Esophagus muscularis mucosa (tissue), 4 donors: Measurements from ENCODE around the gene EHMT2. TPM values are rescaled to one million over a fixed set of nuclear protein-coding genes. Genes with fewer than 3 reads are reported as not detected.
"Not testable (repeated sequence)": the region's sequence is repeated elsewhere in the genome, so short reads cannot be mapped to it uniquely, and the experiment has no call there.

Experiments used
- DNase-seq: peaks from one replicate; pipeline ENCODE4 v3.0.0-alpha.2; 2017; ENCODE audit errors: extremely low spot score
- H3K27ac ChIP-seq, 4 donors: fragments of 200-600 bp; sonication (generic); replicated peaks in 1 of 4; 1 replicate in 3 of 4; 2 replicates in 1 of 4; pipeline ENCODE4 v1.5.1; 2016 to 2019; ENCODE audit warnings: mild to moderate bottlenecking in 1 of 4
- H3K27me3 ChIP-seq, 4 donors: fragments of 200-600 bp; sonication (generic); one replicate each; pipeline versions ENCODE4 v1.5.1 to v1.6.0; 2016 to 2019
- H3K36me3 ChIP-seq, 4 donors: fragments of 200-600 bp; sonication (generic); one replicate each; pipeline ENCODE4 v1.5.1; 2016 to 2019
- H3K4me1 ChIP-seq, 4 donors: fragments of 200-600 bp; sonication (generic); one replicate each; pipeline ENCODE4 v1.5.1; 2016 to 2019
- H3K4me3 ChIP-seq, 4 donors: fragments of 200-600 bp; sonication (generic); 1 replicate in 2 of 4; 2 replicates in 2 of 4; pipeline ENCODE4 v1.5.1; 2016 to 2019; ENCODE audit warnings: mild to moderate bottlenecking in 4 of 4, moderate library complexity in 1 of 4
- H3K9me3 ChIP-seq, 4 donors: fragments of 200-600 bp; sonication (generic); 1 replicate in 3 of 4; 2 replicates in 1 of 4; pipeline ENCODE4 v1.5.1; 2016 to 2019
- EP300 ChIP-seq: sonication (generic); formaldehyde crosslinking; IDR thresholded peaks from one replicate; pipeline ENCODE4 v1.6.1; 2017; ENCODE audit warnings: antibody characterized with exemption
- POLR2A ChIP-seq: fragments of 450-650 bp; IDR thresholded peaks from one replicate; pipeline ENCODE4 v1.6.1; 2017; ENCODE audit warnings: antibody characterized with exemption, moderate library complexity, mild to moderate bottlenecking, low read depth
- POLR2AphosphoS5 ChIP-seq, 2 donors: sonication (generic); formaldehyde crosslinking; IDR thresholded peaks; one replicate each; pipeline ENCODE4 v1.6.1; 2017; ENCODE audit warnings: antibody characterized with exemption in 2 of 2
- WGBS: methylation state at CpG from one replicate; pipeline ENCODE4 v1.1.5; 2018; 5-methylcytosine and 5-hydroxymethylcytosine counted together
- intact Hi-C: fragments of 100-400 bp; cut with DNase I; formaldehyde crosslinking; loops from one replicate; pipeline ENCODE4 v1.15.1; 2023
- total RNA-seq, 4 donors: library from RNA; depleted of rRNA; stranded (reverse); fragments of >200 nt; gene quantifications; one replicate each; pipeline versions ENCODE4 v1.1.0 to v1.2.1, GENCODE V29; 2016
- TF ChIP-seq, protein P1 (sequence below), 3 experiments: fragments of 200-600 bp in 2 of 3; fragments of 450-650 bp in 1 of 3; sonication (generic) in 2 of 3; IDR thresholded peaks; one replicate each; pipeline ENCODE4 v1.5.1; 2017 to 2019; ENCODE audit warnings: antibody characterized with exemption in 3 of 3, mild to moderate bottlenecking in 2 of 3, moderate library complexity in 1 of 3

EHMT2 gene
- total RNA-seq, 4 donors from 2014 or later, result 25.7 to 48.4 (median 38.1) TPM

DNA sequence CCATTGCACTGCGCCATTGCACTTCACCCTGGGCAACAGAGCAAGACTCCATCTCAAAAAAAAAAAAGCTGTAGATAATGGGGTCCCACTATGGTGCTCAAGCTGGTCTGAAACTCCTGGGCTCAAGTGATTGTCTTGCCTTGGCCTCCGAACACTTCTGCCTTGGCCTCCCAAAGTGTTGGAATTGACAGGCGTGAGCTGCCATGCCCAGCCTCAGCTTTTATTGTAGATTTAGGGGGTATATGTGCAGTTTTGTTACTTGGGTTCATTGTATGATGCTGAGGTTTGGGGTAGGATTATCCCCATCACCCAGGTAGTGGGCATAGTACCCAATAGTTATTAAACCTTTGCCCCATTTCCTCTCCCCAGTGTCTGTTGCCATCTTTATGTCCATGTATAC, 58.5 kb downstream of the EHMT2 start:
- TF ChIP-seq POLR2AphosphoS5 (IDR thresholded peaks at IDR 0.05), result no peak
- TF ChIP-seq, protein P1, sequence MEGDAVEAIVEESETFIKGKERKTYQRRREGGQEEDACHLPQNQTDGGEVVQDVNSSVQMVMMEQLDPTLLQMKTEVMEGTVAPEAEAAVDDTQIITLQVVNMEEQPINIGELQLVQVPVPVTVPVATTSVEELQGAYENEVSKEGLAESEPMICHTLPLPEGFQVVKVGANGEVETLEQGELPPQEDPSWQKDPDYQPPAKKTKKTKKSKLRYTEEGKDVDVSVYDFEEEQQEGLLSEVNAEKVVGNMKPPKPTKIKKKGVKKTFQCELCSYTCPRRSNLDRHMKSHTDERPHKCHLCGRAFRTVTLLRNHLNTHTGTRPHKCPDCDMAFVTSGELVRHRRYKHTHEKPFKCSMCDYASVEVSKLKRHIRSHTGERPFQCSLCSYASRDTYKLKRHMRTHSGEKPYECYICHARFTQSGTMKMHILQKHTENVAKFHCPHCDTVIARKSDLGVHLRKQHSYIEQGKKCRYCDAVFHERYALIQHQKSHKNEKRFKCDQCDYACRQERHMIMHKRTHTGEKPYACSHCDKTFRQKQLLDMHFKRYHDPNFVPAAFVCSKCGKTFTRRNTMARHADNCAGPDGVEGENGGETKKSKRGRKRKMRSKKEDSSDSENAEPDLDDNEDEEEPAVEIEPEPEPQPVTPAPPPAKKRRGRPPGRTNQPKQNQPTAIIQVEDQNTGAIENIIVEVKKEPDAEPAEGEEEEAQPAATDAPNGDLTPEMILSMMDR (IDR thresholded peaks at IDR 0.05), result no peak
- TF ChIP-seq POLR2A, result no peak
- no peak for TF ChIP-seq EP300
- intact Hi-C loops, result no loop called here

DNA sequence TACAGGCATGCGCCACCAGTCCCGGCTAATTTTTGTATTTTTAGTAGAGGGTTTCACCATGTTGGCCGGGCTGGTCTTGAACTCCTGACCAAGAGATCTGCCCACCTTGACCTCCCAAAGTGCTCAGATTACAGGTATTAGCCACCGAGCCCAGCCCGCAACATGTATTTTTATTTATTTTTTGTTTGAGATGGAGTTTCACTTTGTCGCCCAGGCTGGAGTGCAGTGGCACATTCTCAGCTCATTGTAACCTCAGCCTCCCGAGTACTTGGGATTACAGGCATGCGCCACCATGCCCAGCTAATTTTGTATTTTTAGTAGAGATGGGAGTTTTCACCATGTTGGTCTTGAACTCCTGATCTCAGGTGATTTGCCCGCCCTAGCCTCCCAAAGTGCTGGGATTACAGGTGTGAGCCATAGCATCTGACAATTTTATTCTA, 59.4 kb downstream of the EHMT2 start:
- Histone ChIP-seq H3K4me1 (peaks cover 45 to 51% (median 50%) of the 10 kb centered on the region in 4 donors), H3K27ac (peak overlapping the region in 1 of 4 donors; percentile 94), H3K36me3 (peaks cover 36 to 61% (median 45%) of the 10 kb centered on the region in 4 donors)
- WGBS, result 92% methylated on average over 9 of the region's 9 CpGs
- DNase-seq, H3K4me3 ChIP-seq, H3K27me3 ChIP-seq, intact Hi-C loops, H3K9me3 ChIP-seq: not testable (repeated sequence)

More for the DNA sequence above, 58.5 kb downstream of the EHMT2 start:
- Histone ChIP-seq H3K27ac (no peak overlapping the region), H3K36me3 (peaks cover 36 to 61% (median 45%) of the 10 kb centered on the region in 4 donors), H3K4me1 (peaks cover 37 to 43% (median 43%) of the 10 kb centered on the region in 4 donors), H3K27me3 (no peaks in the 10 kb centered on the region), H3K4me3 (no peak overlapping the region), H3K9me3 (no peaks in the 10 kb centered on the region)
- WGBS, result 94% methylated on average over 3 of the region's 3 CpGs
- DNase-seq, result no peak

DNA sequence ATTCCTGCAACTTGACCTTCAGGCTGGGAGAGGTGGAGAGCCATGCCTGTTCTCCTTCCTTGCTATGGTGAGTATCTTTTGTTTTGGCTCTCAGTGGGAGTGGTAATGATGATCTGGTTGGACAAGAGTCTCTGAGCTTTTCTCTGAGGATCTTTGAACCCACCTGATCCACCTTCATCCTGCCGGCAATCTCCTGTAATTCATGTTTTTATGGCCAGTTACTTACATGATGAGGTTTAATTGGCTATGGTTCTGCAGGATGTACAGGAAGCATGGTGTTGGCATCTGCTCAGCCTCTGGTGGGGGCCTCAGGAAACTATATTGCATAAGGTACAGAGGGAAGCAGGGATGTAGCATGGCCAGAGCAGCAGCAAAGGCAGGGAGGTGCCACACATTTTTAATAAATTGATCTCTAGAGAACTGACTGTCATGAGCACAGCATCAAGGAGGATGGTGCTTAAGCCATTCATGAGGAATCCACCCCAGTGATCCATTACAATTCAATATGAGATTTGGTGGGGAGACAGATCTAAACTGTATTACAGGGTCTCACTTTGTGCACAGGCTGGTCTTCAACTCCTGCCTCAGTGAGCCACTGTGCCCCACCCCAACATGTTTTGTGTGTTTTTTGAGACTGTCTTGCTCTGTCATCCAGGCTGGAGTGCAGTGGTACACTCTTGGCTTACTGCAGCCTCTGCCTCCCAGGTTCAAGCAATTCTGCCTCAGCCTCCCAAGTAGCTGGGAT, 60.0 kb downstream of the EHMT2 start:
- no peaks in the 10 kb centered on the region for H3K27me3 ChIP-seq
- 36% methylated on average over 1 of the region's 1 CpG for WGBS
- no peak for TF ChIP-seq POLR2AphosphoS5 (IDR thresholded peaks at IDR 0.05)
- no peak for TF ChIP-seq POLR2A
- no peak for TF ChIP-seq EP300
- TF ChIP-seq, protein P1 (IDR thresholded peaks at IDR 0.05), result no peak
- no peak for DNase-seq
- peak overlapping the region; percentile 93 to 97 (median 95) for H3K27ac ChIP-seq
- peak overlapping the region in 1 of 4 donors; percentile 72 for H3K4me3 ChIP-seq
- intact Hi-C loops, result no loop called here
- no peaks in the 10 kb centered on the region for H3K9me3 ChIP-seq
- H3K4me1 ChIP-seq, result peaks cover 45 to 56% (median 56%) of the 10 kb centered on the region in 4 donors
- peaks cover 36 to 56% (median 45%) of the 10 kb centered on the region in 4 donors for H3K36me3 ChIP-seq

DNA sequence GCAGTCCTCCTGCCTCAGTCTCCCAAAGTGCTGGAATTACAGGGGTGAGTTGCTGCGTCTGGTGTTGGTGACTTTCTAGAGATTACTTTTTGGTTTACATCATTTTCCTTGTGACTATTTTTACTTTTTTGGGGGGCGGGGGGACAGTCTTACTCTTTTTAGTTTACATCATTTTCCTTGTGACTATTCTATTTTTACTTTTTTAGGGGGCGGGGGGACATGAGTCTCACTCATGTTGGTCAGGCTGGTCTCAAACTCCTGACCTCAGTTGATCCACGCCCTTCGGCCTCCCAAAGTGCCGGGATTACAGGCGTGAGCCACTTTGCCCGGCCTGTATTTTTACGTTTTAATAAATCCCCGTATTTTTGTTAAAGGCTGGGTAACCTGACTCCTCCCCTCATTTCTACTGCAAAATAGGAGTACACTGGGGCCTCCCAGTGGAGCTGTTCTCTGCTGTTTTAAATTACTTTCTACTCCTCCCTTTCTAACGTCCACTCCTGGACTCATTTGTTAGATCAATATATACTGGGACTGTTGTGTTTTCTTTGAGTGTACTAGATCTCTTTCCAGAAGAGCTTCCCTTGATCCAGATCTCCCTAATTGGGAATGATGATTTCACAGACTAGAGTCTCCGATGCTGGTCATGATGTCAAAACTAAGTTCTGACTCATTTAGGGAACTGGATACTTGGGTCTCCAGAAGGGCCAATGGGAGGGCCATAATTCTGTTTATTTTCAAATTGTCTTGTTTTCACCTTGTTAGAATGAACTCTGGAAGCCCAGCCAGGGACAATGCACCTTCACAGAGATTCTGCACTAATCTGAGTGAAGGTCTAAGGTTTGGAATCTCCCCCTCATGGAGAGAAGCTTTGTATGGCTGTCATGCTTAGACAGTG, 60.8 kb downstream of the EHMT2 start:
- 29% methylated on average over 12 of the region's 12 CpGs for WGBS
- no peak for DNase-seq
- H3K4me1 ChIP-seq, result peaks cover 45 to 64% (median 64%) of the 10 kb centered on the region in 4 donors

More for the DNA sequence above, 60.8 kb downstream of the EHMT2 start:
- H3K36me3 ChIP-seq, result peaks cover 36 to 50% (median 45%) of the 10 kb centered on the region in 4 donors
- no peak for TF ChIP-seq EP300
- TF ChIP-seq, protein P1 (IDR thresholded peaks at IDR 0.05), result no peak
- TF ChIP-seq POLR2AphosphoS5 (IDR thresholded peaks at IDR 0.05), result no peak
- no peak for TF ChIP-seq POLR2A
- no peaks in the 10 kb centered on the region for H3K27me3 ChIP-seq
- peak overlapping the region; percentile 93 to 97 (median 95) for H3K27ac ChIP-seq
- no peaks in the 10 kb centered on the region for H3K9me3 ChIP-seq
- peak overlapping the region; percentile 72 to 94 (median 82) for H3K4me3 ChIP-seq
- intact Hi-C loops, result no loop called here
